B cell (primary cell): ENCODE results near the gene TAAR6.

Experiments used
- CTCF ChIP-seq: fragments of 200-600 bp; IDR thresholded peaks from one replicate; pipeline ENCODE4 v1.8.0; 2022; ENCODE audit warnings: antibody characterized with exemption, mild to moderate bottlenecking
- EZH2 ChIP-seq: IDR thresholded peaks from 2 replicates; pipeline ENCODE4 v1.6.1; 2012; ENCODE audit warnings: borderline replicate concordance, low read depth, mild to moderate bottlenecking, moderate library complexity, low read length; ENCODE audit not compliant: insufficient read depth, poor library complexity, severe bottlenecking

GRCh38 chr6:132589454-132589853 lies 19.3 kb downstream of the TAAR6 start, which contains the start of gene TAAR5:
- TF ChIP-seq CTCF (no peak), EZH2 (no peak)
